ENCODE results near the gene LPIN1. TPM values are rescaled to one million over a fixed set of nuclear protein-coding genes. Genes with fewer than 3 reads are reported as not detected.

Gene LPIN1
- total and polyA plus RNA-seq, 2 of the 8 experiments (the other 6 are each of a cell fraction or from before 2014, with no cell fraction given): 4.3 to 9.8 TPM

- Histone ChIP-seq H4K20me1 (replicated peaks in 1 of 2; ENCODE audit: control insufficient read depth in 1 of 2, insufficient read depth in 2 of 2, low read length in 2 of 2) (peaks cover 0 to 5% of the 10 kb centered on the region in 2 experiments), H3K14ac (ENCODE audit: insufficient read length) (no peak overlapping the region), H3K79me2 (ENCODE audit: control insufficient read depth in 1 of 2, insufficient read depth in 2 of 2, low read length in 2 of 2) (no peaks in the 10 kb centered on the region), H3K9me3 (ENCODE audit: insufficient read depth in 2 of 2, low read depth in 1 of 2, low read length in 1 of 2) (no peaks in the 10 kb centered on the region), H3K79me1 (ENCODE audit: low read depth, low read length) (no peaks in the 10 kb centered on the region), H2BK120ac (replicated peaks; ENCODE audit: low read depth, low read length) (no peak overlapping the region), H2AK5ac (ENCODE audit: low read depth, low read length) (no peak overlapping the region), H3K9ac (replicated peaks in 1 of 4; ENCODE audit: extremely low read depth in 1 of 4, low read depth in 3 of 4, low read length in 3 of 4) (no peak overlapping the region), H3K4me2 (ENCODE audit: insufficient read depth in 1 of 2, low read depth in 2 of 2, low read length in 2 of 2) (no peak overlapping the region), H3K23me2 (ENCODE audit: low read depth, low read length) (peaks cover 3% of the 10 kb centered on the region), H3K36me3 (ENCODE audit: control insufficient read depth in 2 of 4, insufficient read depth in 4 of 4, low read length in 3 of 4) (peaks cover 0 to 16% (median 0%) of the 10 kb centered on the region in 4 experiments; a peak in 4 of 8 replicates), H3K27ac (ENCODE audit: low read depth, low read length) (no peak overlapping the region), H3K23ac (ENCODE audit: insufficient read length) (no peak overlapping the region), H2BK5ac (ENCODE audit: low read depth, low read length) (no peak overlapping the region), H3K27me3 (replicated peaks in 1 of 4; ENCODE audit: control insufficient read depth in 3 of 4, extremely low read depth in 1 of 4, insufficient read depth in 3 of 4, low read length in 3 of 4) (no peaks in the 10 kb centered on the region), H3K56ac (replicated peaks; ENCODE audit: insufficient read length, low read depth, low read length) (no peak overlapping the region), H2AFZ (ENCODE audit: low read length) (no peak overlapping the region), H4K5ac (ENCODE audit: insufficient read length, low read depth, low read length) (no peak overlapping the region), H3K4ac (replicated peaks; ENCODE audit: insufficient read length, low read depth, low read length) (no peak overlapping the region), H3K4me3 (ENCODE audit: extremely low read depth in 1 of 4, insufficient read depth in 2 of 4, low read depth in 3 of 4, low read length in 4 of 4) (no peak overlapping the region), H2BK20ac (ENCODE audit: low read length) (no peak overlapping the region), H2BK15ac (ENCODE audit: low read length) (no peak overlapping the region), H4K8ac (ENCODE audit: extremely low read depth, insufficient read depth, low read length) (no peak overlapping the region), H4K91ac (replicated peaks; ENCODE audit: insufficient read length, low read length) (no peak overlapping the region), H2BK12ac (ENCODE audit: low read depth, low read length) (no peak overlapping the region), H3K4me1 (replicated peaks in 1 of 4; ENCODE audit: control insufficient read depth in 3 of 4, insufficient read depth in 4 of 4, low read length in 3 of 4) (no peaks in the 10 kb centered on the region), H3K18ac (ENCODE audit: extremely low read depth, low read length) (no peak overlapping the region)
- WGBS, 2 experiments (ENCODE audit: extremely low coverage in 1 of 2, insufficient coverage in 1 of 2, insufficient read length in 1 of 2, insufficient replicate concordance in 2 of 2, low coverage in 1 of 2, low lambda C conversion rate in 2 of 2, missing lambda C conversion rate in 1 of 2): 89% methylated on average over 7 of the region's 7 CpGs; no CpG with 5 or more reads in 1 of the 2 experiments
- no peak for DNase-seq (ENCODE audit: low read depth in 1 of 2, low spot score in 2 of 2)
- no peak for FAIRE-seq
- ChIA-PET CTCF (ENCODE audit: partially characterized antibody) (no interaction called here), POLR2A (ENCODE audit: partially characterized antibody) (no interaction called here)
- TF ChIP-seq CHD1 (IDR thresholded peaks at IDR 0.05; ENCODE audit: low read depth, low read length): no peak
- no peak for TF ChIP-seq MAFK (IDR thresholded peaks at IDR 0.05; ENCODE audit: low read depth, low read length)
- no peak for TF ChIP-seq E2F6 (IDR thresholded peaks at IDR 0.05)
- no peak for TF ChIP-seq JUND (IDR thresholded peaks at IDR 0.05; ENCODE audit: low read length)
- no peak for TF ChIP-seq SIRT6 (IDR thresholded peaks at IDR 0.05; ENCODE audit: low read length)
- no peak for TF ChIP-seq EGR1 (IDR thresholded peaks at IDR 0.05; ENCODE audit: borderline replicate concordance, low read depth, low read length)
- TF ChIP-seq RAD21 (IDR thresholded peaks at IDR 0.05 in 1 of 2, conservative IDR thresholded peaks at IDR 0.05 in 1 of 2; ENCODE audit: low read depth in 2 of 2, low read length in 2 of 2): no peak
- TF ChIP-seq GTF2F1 (IDR thresholded peaks at IDR 0.05; ENCODE audit: borderline replicate concordance, low read depth, low read length): no peak
- no peak for TF ChIP-seq RNF2 (IDR thresholded peaks at IDR 0.05; ENCODE audit: borderline replicate concordance, low read depth, low read length, missing control alignments, poor library complexity, severe bottlenecking)
- TF ChIP-seq SUZ12 (IDR thresholded peaks at IDR 0.05; ENCODE audit: low read length): no peak
- no peak for TF ChIP-seq HDAC6 (IDR thresholded peaks at IDR 0.05; ENCODE audit: low read depth, low read length)
- TF ChIP-seq TAF7 (optimal IDR thresholded peaks at IDR 0.05; ENCODE audit: borderline replicate concordance, low read depth, low read length): no peak
- no peak for TF ChIP-seq ZNF274 (IDR thresholded peaks at IDR 0.05; ENCODE audit: borderline replicate concordance, extremely low read depth, low read length)
- TF ChIP-seq YY1 (IDR thresholded peaks at IDR 0.05; ENCODE audit: low read depth, low read length): no peak
Observed at GRCh38 chr2:11790228-11790627, 43.8 kb downstream of the LPIN1 start.

All from H1 (cell line).